CD14-positive monocyte (primary cell): ENCODE data around the gene WWOX. TPM values are rescaled to one million over a fixed set of nuclear protein-coding genes. Genes with fewer than 3 reads are reported as not detected.
A peak's percentile ranks its signal among the peaks of the same experiment; 100 is the strongest.

ENCODE experiments used
- DNase-seq, 3 donors: peaks; one replicate each; pipeline ENCODE4 v3.0.0-alpha.2; 2011 to 2022
- H2AFZ ChIP-seq: 2 replicates; pipeline ENCODE4 v1.6.0; 2012; ENCODE audit warnings: mild to moderate bottlenecking, low read depth, low read length, inconsistent platforms; ENCODE audit not compliant: insufficient read depth, poor library complexity, severe bottlenecking
- H3K27ac ChIP-seq, 2 donors: 1 replicate in 1 of 2; 2 replicates in 1 of 2; pipeline ENCODE4 v1.5.1; 2012 to 2013; ENCODE audit warnings: low read length in 2 of 2, control low read depth in 1 of 2, inconsistent platforms in 1 of 2, low read depth in 1 of 2, mild to moderate bottlenecking in 1 of 2
- H3K27me3 ChIP-seq, 2 donors: one replicate each; pipeline versions ENCODE4 v1.6.0 to v1.6.1; 2011 to 2013; ENCODE audit warnings: low read length in 2 of 2; ENCODE audit not compliant: control insufficient read depth in 2 of 2, insufficient read depth in 2 of 2
- H3K36me3 ChIP-seq, 2 donors: replicated peaks in 1 of 2; 1 replicate in 1 of 2; 2 replicates in 1 of 2; pipeline versions ENCODE4 v1.5.1 to v1.6.1; 2012 to 2013; ENCODE audit warnings: low read length in 2 of 2, control low read depth in 1 of 2, inconsistent platforms in 1 of 2, mild to moderate bottlenecking in 1 of 2; ENCODE audit not compliant: insufficient read depth in 2 of 2, control insufficient read depth in 1 of 2
- H3K4me1 ChIP-seq, 2 donors: 1 replicate in 1 of 2; 2 replicates in 1 of 2; pipeline versions ENCODE4 v1.5.1 to v1.6.1; 2012 to 2013; ENCODE audit warnings: low read length in 2 of 2, control low read depth in 1 of 2, inconsistent platforms in 1 of 2, mild to moderate bottlenecking in 1 of 2, moderate library complexity in 1 of 2; ENCODE audit not compliant: insufficient read depth in 2 of 2, control insufficient read depth in 1 of 2
- H3K4me2 ChIP-seq: replicated peaks from 2 replicates; pipeline ENCODE3; 2012; ENCODE audit warnings: low read length, moderate library complexity, mild to moderate bottlenecking; ENCODE audit not compliant: poor library complexity, severe bottlenecking; ENCODE audit errors: extremely low read depth
- H3K4me3 ChIP-seq, 3 experiments: fragments of 200-600 bp in 1 of 3; sonication (generic) in 1 of 3; replicated peaks in 1 of 3; 1 replicate in 2 of 3; 2 replicates in 1 of 3; pipeline ENCODE4 v1.5.1; 2011 to 2013; ENCODE audit warnings: low read length in 3 of 3, mild to moderate bottlenecking in 3 of 3, control low read depth in 2 of 3, low read depth in 2 of 3, inconsistent platforms in 1 of 3, moderate library complexity in 1 of 3
- H3K79me2 ChIP-seq: 2 replicates; pipeline ENCODE4 v1.6.0; 2012; ENCODE audit warnings: mild to moderate bottlenecking, control low read depth, inconsistent platforms, low read length, moderate library complexity; ENCODE audit not compliant: insufficient read depth
- H3K9ac ChIP-seq: 2 replicates; pipeline ENCODE4 v1.6.0; 2017; ENCODE audit warnings: low read length, mild to moderate bottlenecking; ENCODE audit not compliant: insufficient read depth, poor library complexity, severe bottlenecking
- H3K9me3 ChIP-seq, 2 donors: replicated peaks in 1 of 2; 1 replicate in 1 of 2; 2 replicates in 1 of 2; pipeline versions ENCODE4 v1.5.1 to v1.6.1; 2012 to 2013; ENCODE audit warnings: low read length in 2 of 2, control low read depth in 1 of 2; ENCODE audit not compliant: control insufficient read depth in 1 of 2, insufficient read depth in 1 of 2
- H4K20me1 ChIP-seq: 2 replicates; pipeline ENCODE4 v1.6.0; 2012; ENCODE audit warnings: mild to moderate bottlenecking, low read length, control low read depth, moderate library complexity; ENCODE audit not compliant: insufficient read depth
- H3K27ac Mint-ChIP-seq, 7 donors: one replicate each; pipeline ENCODE4 v1.8.0; 2020; ENCODE audit warnings: mild to moderate bottlenecking in 7 of 7, mixed read lengths in 7 of 7, moderate library complexity in 6 of 7, inconsistent platforms in 2 of 7
- H3K27me3 Mint-ChIP-seq, 3 donors: one replicate each; pipeline ENCODE4 v1.8.0; 2021 to 2022; ENCODE audit warnings: low read depth in 3 of 3, mild to moderate bottlenecking in 3 of 3, mixed read lengths in 3 of 3, moderate library complexity in 3 of 3, inconsistent platforms in 1 of 3
- H3K36me3 Mint-ChIP-seq, 2 donors: one replicate each; pipeline ENCODE4 v1.8.0; 2020; ENCODE audit warnings: mixed read lengths in 2 of 2, inconsistent platforms in 1 of 2, mild to moderate bottlenecking in 1 of 2
- H3K4me1 Mint-ChIP-seq: one replicate; pipeline ENCODE4 v1.8.0; 2020; ENCODE audit warnings: mild to moderate bottlenecking, mixed read lengths
- H3K4me3 Mint-ChIP-seq, 2 donors: one replicate each; pipeline ENCODE4 v1.8.0; 2020; ENCODE audit warnings: mild to moderate bottlenecking in 2 of 2, mixed read lengths in 2 of 2, moderate library complexity in 1 of 2
- H3K9me3 Mint-ChIP-seq, 7 donors: one replicate each; pipeline ENCODE4 v1.8.0; 2020 to 2022; ENCODE audit warnings: mixed read lengths in 7 of 7, mild to moderate bottlenecking in 6 of 7, moderate library complexity in 6 of 7, inconsistent platforms in 2 of 7
- CTCF ChIP-seq: fragments of 200-600 bp; IDR thresholded peaks from one replicate; pipeline ENCODE4 v1.8.0; 2022; ENCODE audit warnings: antibody characterized with exemption, mild to moderate bottlenecking
- WGBS: methylation state at CpG from one replicate; pipeline ENCODE4 v1.1.5; 2013; ENCODE audit warnings: missing lambda C conversion rate; ENCODE audit not compliant: insufficient coverage; 5-methylcytosine and 5-hydroxymethylcytosine counted together
- intact Hi-C, 2 donors: fragments of 100-400 bp; cut with micrococcal nuclease; formaldehyde crosslinking; loops; one replicate each; pipeline versions ENCODE4 v1.15.0 to v1.15.1; 2023
- polyA plus RNA-seq, 3 donors: library from polyadenylated mRNA; depleted of rRNA in 1 of 3; unstranded in 2 of 3; stranded (reverse) in 1 of 3; fragments of 300-500 nt in 2 of 3; fragments of >200 nt in 1 of 3; fragmentation: Illumina TruSeq in 2 of 3; gene quantifications; 1 replicate in 2 of 3; 2 replicates in 1 of 3; pipeline ENCODE4 v1.2.3, GENCODE V29; 2012 to 2021

The WWOX gene
- polyA plus RNA-seq, 3 donors, result 4.0 to 7.0 (median 6.3) TPM

GRCh38 chr16:78108451-78108850 lies 9.0 kb downstream of the WWOX start:
- Histone ChIP-seq H4K20me1 (no peaks in the 10 kb centered on the region), H3K79me2 (no peaks in the 10 kb centered on the region), H3K27me3 (no peaks in the 10 kb centered on the region), H3K27ac (no peak overlapping the region), H3K36me3 (peaks cover 3 to 4% of the 10 kb centered on the region in 2 donors), H3K4me3 (no peak overlapping the region), H3K9ac (no peak overlapping the region), H3K4me1 (no peaks in the 10 kb centered on the region), H3K9me3 (no peaks in the 10 kb centered on the region), H3K4me2 (no peak overlapping the region), H2AFZ (no peak overlapping the region)
- Mint-ChIP-seq H3K27me3 (peaks cover 0 to 1% (median 0%) of the 10 kb centered on the region in 3 donors), H3K36me3 (peaks cover 19 to 28% of the 10 kb centered on the region in 2 donors), H3K27ac (no peak overlapping the region), H3K4me1 (no peaks in the 10 kb centered on the region), H3K9me3 (no peaks in the 10 kb centered on the region), H3K4me3 (no peak overlapping the region)
- intact Hi-C loops, result loop anchor here in 1 of 2 donors (10.0 kb wide), 1 partner anchor 1496 kb away; the partner anchor contains the start of gene MAF
- no peak for TF ChIP-seq CTCF
- 95% methylated on average over 2 of the region's 5 CpGs for WGBS
- no peak for DNase-seq

- H3K27me3 Mint-ChIP-seq, result peaks cover 0 to 1% (median 0%) of the 10 kb centered on the region in 3 donors
- no peak overlapping the region for H3K4me3 Mint-ChIP-seq
- H3K9ac ChIP-seq, result no peak overlapping the region
- no peaks in the 10 kb centered on the region for H3K9me3 ChIP-seq
- DNase-seq, result no peak
- H3K79me2 ChIP-seq, result no peaks in the 10 kb centered on the region
- H3K27me3 ChIP-seq, result no peaks in the 10 kb centered on the region
- H2AFZ ChIP-seq, result no peak overlapping the region
- H3K4me1 ChIP-seq, result no peaks in the 10 kb centered on the region
- no peak overlapping the region for H3K27ac ChIP-seq
- H3K36me3 ChIP-seq, result peaks cover 7 to 10% of the 10 kb centered on the region in 2 donors
- TF ChIP-seq CTCF, result no peak
- no peak overlapping the region for H3K4me2 ChIP-seq
- H3K36me3 Mint-ChIP-seq, result peaks cover 41 to 48% of the 10 kb centered on the region in 2 donors
- H3K9me3 Mint-ChIP-seq, result no peaks in the 10 kb centered on the region
- intact Hi-C loops, result loop anchor here in 1 of 2 donors (10.0 kb wide), 1 partner anchor 1492 kb away; the partner anchor contains the start of gene MAF
- no CpG with 5 or more reads among the region's 2 CpGs for WGBS
- H3K4me3 ChIP-seq, result no peak overlapping the region
- peak overlapping the region in 1 of 7 donors; percentile 59 for H3K27ac Mint-ChIP-seq
- H4K20me1 ChIP-seq, result no peaks in the 10 kb centered on the region
- H3K4me1 Mint-ChIP-seq, result peaks cover 6% of the 10 kb centered on the region
Observed at GRCh38 chr16:78113258-78113657, 13.8 kb downstream of the WWOX start.
